NCI-H2029 (cell line): ENCODE results near the gene MYCBP.
"Not testable (repeated sequence)": the region's sequence is repeated elsewhere in the genome, so short reads cannot be mapped to it uniquely, and the experiment has no call there.

Experiments used
- DNase-seq: peaks from one replicate; lab custom pipeline; 2025; lab: John Stamatoyannopoulos, UW

The MYCBP gene

GRCh38 chr1:38873027-38873969 lies at the start of gene MYCBP:
Gene MYCBP, minus strand, starts transcription at chr1:38873348. Its CDS starts 43 bp downstream, at chr1:38873305.
- peak; percentile 100 for DNase-seq

GRCh38 chr1:38919130-38919529 lies 46.0 kb upstream of the MYCBP start:
- DNase-seq = peak; percentile 46

GRCh38 chr1:38918568-38918967 lies 45.4 kb upstream of the MYCBP start:
- no peak for DNase-seq

- no peak for DNase-seq
Measured at GRCh38 chr1:38917772-38918171, 44.6 kb upstream of the MYCBP start.

GRCh38 chr1:38917337-38917736 lies 44.2 kb upstream of the MYCBP start:
- peak; percentile 40 for DNase-seq

- DNase-seq = no peak
Measured at GRCh38 chr1:38915352-38915948, 42.3 kb upstream of the MYCBP start.

GRCh38 chr1:38914908-38915307 lies 41.8 kb upstream of the MYCBP start:
- DNase-seq = not testable (repeated sequence)

- DNase-seq = no peak
Measured at GRCh38 chr1:38908821-38909220, 35.7 kb upstream of the MYCBP start.

GRCh38 chr1:38905985-38906384 lies 32.8 kb upstream of the MYCBP start:
- no peak for DNase-seq

- no peak for DNase-seq
Measured at GRCh38 chr1:38899560-38899959, 26.4 kb upstream of the MYCBP start.

GRCh38 chr1:38898653-38899230 lies 25.6 kb upstream of the MYCBP start:
- no peak for DNase-seq

- DNase-seq = no peak
Measured at GRCh38 chr1:38896169-38896568, 23.0 kb upstream of the MYCBP start.

- DNase-seq = no peak
Measured at GRCh38 chr1:38892976-38893375, 19.8 kb upstream of the MYCBP start.

- DNase-seq = no peak
Measured at GRCh38 chr1:38891753-38892152, 18.6 kb upstream of the MYCBP start.

- no peak for DNase-seq
Measured at GRCh38 chr1:38889589-38889988, 16.4 kb upstream of the MYCBP start.

GRCh38 chr1:38888423-38889333 lies 15.5 kb upstream of the MYCBP start:
- no peak for DNase-seq

- no peak for DNase-seq
Measured at GRCh38 chr1:38885092-38885491, 11.9 kb upstream of the MYCBP start.

GRCh38 chr1:38881487-38881886 lies 8.3 kb upstream of the MYCBP start, which contains the start of gene GJA9:
Gene GJA9, minus strand, starts transcription at chr1:38881587. Its CDS starts 5,489 bp downstream, at chr1:38876098.
- DNase-seq = no peak

GRCh38 chr1:38875811-38876210 lies 2.7 kb upstream of the MYCBP start:
- DNase-seq = no peak

GRCh38 chr1:38872401-38873026 lies 634 bp downstream of the MYCBP start:
- peak; percentile 76 for DNase-seq

- no peak for DNase-seq
Measured at GRCh38 chr1:38870996-38871395, 2.2 kb downstream of the MYCBP start.
